GM12891 (cell line): ENCODE data around the gene PDGFC.

ENCODE experiments used
- POLR2A ChIP-seq: IDR thresholded peaks from 2 replicates; pipeline ENCODE4 v1.6.1; 2011; ENCODE audit warnings: low read depth, low read length, control low read depth
- POLR2AphosphoS5 ChIP-seq: IDR thresholded peaks from 2 replicates; pipeline ENCODE4 v1.6.1; 2011; ENCODE audit warnings: low read depth, low read length, control low read depth

DNA sequence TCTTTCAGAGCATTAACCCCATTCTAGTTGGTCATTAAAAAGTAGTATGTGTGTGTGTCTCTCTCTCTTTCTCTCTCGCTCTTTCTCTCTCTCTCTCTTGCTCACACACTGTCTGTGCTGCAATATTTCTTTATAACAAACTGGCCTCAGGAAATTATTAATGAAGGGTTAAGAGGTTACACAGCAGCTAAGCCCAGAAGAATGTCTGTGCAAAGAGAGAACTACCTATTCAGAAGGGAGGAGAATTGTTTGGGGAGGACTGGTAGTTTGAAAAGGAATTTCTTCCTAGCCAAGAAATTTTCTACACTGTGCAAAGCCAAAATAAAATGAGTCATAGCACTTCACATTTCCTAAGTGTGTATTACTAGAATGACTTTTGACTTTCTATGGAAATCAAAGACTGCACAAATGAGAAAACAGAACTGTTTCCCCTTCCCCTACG, 22.2 kb downstream of the PDGFC start:
- TF ChIP-seq POLR2AphosphoS5 (no peak), POLR2A (no peak)
